ENCODE results near the gene MT1E. TPM values are rescaled to one million over a fixed set of nuclear protein-coding genes. Genes with fewer than 3 reads are reported as not detected.

The MT1E gene
- total RNA-seq, 1 donor from 2014 or later: not detected

DNA sequence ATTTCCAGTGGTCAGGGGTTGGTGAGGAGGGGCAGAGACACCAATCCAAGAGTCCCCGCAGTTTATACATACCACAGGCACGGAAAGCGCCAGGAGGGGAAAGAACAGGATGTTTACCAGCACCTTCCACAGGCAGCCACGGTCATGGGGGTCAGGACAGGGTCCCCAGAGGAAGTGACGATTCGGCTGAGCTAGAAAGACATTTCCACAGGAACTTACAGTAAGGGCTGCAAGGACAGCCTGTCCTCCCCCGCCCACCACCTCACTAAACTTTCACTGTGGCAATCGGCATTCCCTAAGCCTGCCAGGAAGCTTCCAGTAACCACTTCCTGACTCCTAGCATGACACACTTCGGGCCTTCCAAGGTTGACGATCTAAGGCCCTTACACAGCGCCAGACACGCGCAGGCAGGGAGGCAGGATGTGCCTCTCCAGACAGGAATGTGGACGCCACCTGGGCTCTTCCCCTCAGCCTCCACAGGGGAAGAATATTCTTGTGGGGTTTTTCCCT lies 18.4 kb upstream of the MT1E start:
- Mint-ChIP-seq H3K4me1 (ENCODE audit: unreplicated experiment) (peaks cover 35% of the 10 kb centered on the region), H3K36me3 (ENCODE audit: low read depth, unreplicated experiment) (no peaks in the 10 kb centered on the region), H3K4me3 (ENCODE audit: unreplicated experiment) (peak overlapping the region; percentile 76), H3K27me3 (ENCODE audit: unreplicated experiment) (peaks cover 18% of the 10 kb centered on the region), H3K9me3 (ENCODE audit: unreplicated experiment) (no peaks in the 10 kb centered on the region), H3K27ac (ENCODE audit: unreplicated experiment) (peak overlapping the region; percentile 89)
- no peak for TF ChIP-seq CTCF (IDR thresholded peaks at IDR 0.05; ENCODE audit: unreplicated experiment)
- DNase-seq (ENCODE audit: low spot score): peak; percentile 67

DNA sequence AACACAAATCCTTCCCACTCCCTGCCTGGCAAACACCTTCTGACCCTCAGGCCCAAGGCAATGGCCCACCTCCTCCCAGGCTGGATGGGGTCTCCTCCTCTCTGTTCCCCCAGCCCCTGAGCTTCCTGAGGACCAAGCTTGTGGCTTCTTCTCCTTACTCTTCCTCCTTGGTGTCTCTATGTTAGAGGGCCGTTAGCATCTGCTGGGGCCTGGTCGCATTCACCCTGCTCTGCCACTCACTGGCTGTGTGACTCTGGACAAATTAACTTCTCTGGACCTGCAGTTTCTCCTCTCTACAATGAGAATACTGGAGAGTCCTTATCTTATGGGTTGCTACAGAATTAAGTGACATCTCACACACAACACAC lies 17.9 kb upstream of the MT1E start:
- H3K9me3 Mint-ChIP-seq (ENCODE audit: unreplicated experiment): no peaks in the 10 kb centered on the region
- peaks cover 18% of the 10 kb centered on the region for H3K27me3 Mint-ChIP-seq (ENCODE audit: unreplicated experiment)
- peak overlapping the region; percentile 89 for H3K27ac Mint-ChIP-seq (ENCODE audit: unreplicated experiment)

DNA sequence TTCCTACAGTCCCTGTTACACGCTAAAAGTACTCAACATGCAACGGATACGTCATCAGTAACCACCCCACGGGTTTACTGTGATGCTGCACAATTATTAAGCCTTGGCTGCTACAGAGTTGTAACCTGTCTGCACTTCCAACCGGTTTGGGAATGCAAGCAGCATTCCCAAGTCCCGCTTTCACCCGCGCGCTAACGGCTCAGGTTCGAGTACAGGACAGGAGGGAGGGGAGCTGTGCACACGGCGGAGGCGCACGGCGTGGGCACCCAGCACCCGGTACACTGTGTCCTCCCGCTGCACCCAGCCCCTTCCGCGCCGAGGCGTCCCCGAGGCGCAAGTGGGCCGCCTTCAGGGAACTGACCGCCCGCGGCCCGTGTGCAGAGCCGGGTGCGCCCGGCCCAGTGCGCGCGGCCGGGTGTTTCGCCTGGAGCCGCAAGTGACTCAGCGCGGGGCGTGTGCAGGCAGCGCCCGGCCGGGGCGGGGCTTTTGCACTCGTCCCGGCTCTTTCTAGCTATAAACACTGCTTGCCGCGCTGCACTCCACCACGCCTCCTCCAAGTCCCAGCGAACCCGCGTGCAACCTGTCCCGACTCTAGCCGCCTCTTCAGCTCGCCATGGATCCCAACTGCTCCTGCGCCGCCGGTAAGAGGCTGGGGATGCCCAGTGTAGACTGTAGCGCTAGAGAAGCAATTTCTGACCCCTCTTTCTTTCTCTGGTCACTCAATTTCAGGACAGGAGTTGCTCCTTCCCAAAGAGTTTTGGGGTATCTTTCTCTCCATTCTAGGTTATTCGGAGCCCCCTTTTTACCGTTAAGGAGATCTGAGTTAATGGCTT lies 17.3 kb upstream of the MT1E start, which contains the start of gene MT2A:
Gene MT2A, plus strand, starts transcription at position 542 of the 833 bp plus-strand sequence. Its CDS starts 72 bp downstream, at position 614.
- TF ChIP-seq CTCF (IDR thresholded peaks at IDR 0.05; ENCODE audit: unreplicated experiment): no peak
- peak within 1 kb of the TSS; percentile 89 for H3K27ac Mint-ChIP-seq (ENCODE audit: unreplicated experiment)
- H3K9me3 Mint-ChIP-seq (ENCODE audit: unreplicated experiment): no peaks in the 10 kb centered on the region
- H3K4me3 Mint-ChIP-seq (ENCODE audit: unreplicated experiment): peak within 1 kb of the TSS; percentile 77
- H3K36me3 Mint-ChIP-seq (ENCODE audit: low read depth, unreplicated experiment): no peaks in the 10 kb centered on the region
- peaks cover 35% of the 10 kb centered on the region for H3K4me1 Mint-ChIP-seq (ENCODE audit: unreplicated experiment)
- DNase-seq (ENCODE audit: low spot score): peak; percentile 66
- H3K27me3 Mint-ChIP-seq (ENCODE audit: unreplicated experiment): peaks cover 18% of the 10 kb centered on the region

More for the DNA sequence above, 17.9 kb upstream of the MT1E start:
- no peak for TF ChIP-seq CTCF (IDR thresholded peaks at IDR 0.05; ENCODE audit: unreplicated experiment)
- Mint-ChIP-seq H3K4me3 (ENCODE audit: unreplicated experiment) (peak overlapping the region; percentile 76), H3K36me3 (ENCODE audit: low read depth, unreplicated experiment) (no peaks in the 10 kb centered on the region), H3K4me1 (ENCODE audit: unreplicated experiment) (peaks cover 35% of the 10 kb centered on the region)
- no peak for DNase-seq (ENCODE audit: low spot score)

- H3K36me3 Mint-ChIP-seq (ENCODE audit: low read depth, unreplicated experiment): no peaks in the 10 kb centered on the region
- peak overlapping the region; percentile 43 for H3K27ac Mint-ChIP-seq (ENCODE audit: unreplicated experiment)
- H3K27me3 Mint-ChIP-seq (ENCODE audit: unreplicated experiment): peaks cover 13% of the 10 kb centered on the region
These were observed 16.6 kb upstream of the MT1E start for GRCh38 chr16:56608876-56609462.

More at GRCh38 chr16:56608876-56609462, 16.6 kb upstream of the MT1E start:
- no peak for TF ChIP-seq CTCF (IDR thresholded peaks at IDR 0.05; ENCODE audit: unreplicated experiment)
- Mint-ChIP-seq H3K4me1 (ENCODE audit: unreplicated experiment) (peaks cover 35% of the 10 kb centered on the region), H3K4me3 (ENCODE audit: unreplicated experiment) (peak overlapping the region; percentile 77), H3K9me3 (ENCODE audit: unreplicated experiment) (no peaks in the 10 kb centered on the region)
- DNase-seq (ENCODE audit: low spot score): no peak

All from endothelial cell (in vitro differentiated cells).